HG03060 (cell line): ENCODE measurements around the gene PHLDB2.

Experiments
- ATAC-seq: cut with Tn5 transposase; IDR thresholded peaks from one replicate; pipeline ENCODE4 v1.9.1; 2021; ENCODE audit warnings: low read depth, moderate number of reproducible peaks; ENCODE audit not compliant: unreplicated experiment

Gene PHLDB2

GRCh38 chr3:112011376-112011940 lies 152.4 kb downstream of the PHLDB2 start:
- ATAC-seq = no peak

GRCh38 chr3:112012205-112012992 lies 153.3 kb downstream of the PHLDB2 start:
- no peak for ATAC-seq

- no peak for ATAC-seq
Observed at GRCh38 chr3:112013058-112013783, 154.2 kb downstream of the PHLDB2 start.

GRCh38 chr3:112013784-112014143 lies 154.7 kb downstream of the PHLDB2 start:
- no peak for ATAC-seq

GRCh38 chr3:112017091-112017490 lies 158.0 kb downstream of the PHLDB2 start:
- ATAC-seq = no peak

GRCh38 chr3:112018712-112019111 lies 159.6 kb downstream of the PHLDB2 start:
- ATAC-seq = no peak

GRCh38 chr3:112019716-112020115 lies 160.7 kb downstream of the PHLDB2 start:
- ATAC-seq = no peak

- no peak for ATAC-seq
Observed at GRCh38 chr3:112020674-112021085, 161.6 kb downstream of the PHLDB2 start.
